Lower leg skin (tissue), 4 donors: Measurements from ENCODE around the gene RIMKLA. TPM values are rescaled to one million over a fixed set of nuclear protein-coding genes. Genes with fewer than 3 reads are reported as not detected.

Experiments used
- DNase-seq, 2 donors: peaks; one replicate each; pipeline ENCODE4 v3.0.0-alpha.2; 2019; ENCODE audit warnings: low spot score in 2 of 2
- H3K4me3 ChIP-seq: fragments of 200-600 bp; sonication (generic); 2 replicates; pipeline ENCODE4 v1.5.1; 2017; ENCODE audit warnings: mild to moderate bottlenecking, low read depth; ENCODE audit not compliant: poor library complexity, severe bottlenecking
- CTCF ChIP-seq, 3 donors: fragments of 450-650 bp; IDR thresholded peaks; one replicate each; pipeline ENCODE4 v1.5.1; 2016; ENCODE audit warnings: antibody characterized with exemption in 3 of 3, mild to moderate bottlenecking in 3 of 3, moderate library complexity in 2 of 3
- POLR2A ChIP-seq, 2 donors: fragments of 450-650 bp; IDR thresholded peaks; one replicate each; pipeline ENCODE4 v1.6.1; 2016 to 2017; ENCODE audit warnings: antibody characterized with exemption in 2 of 2, mild to moderate bottlenecking in 1 of 2, moderate library complexity in 1 of 2
- WGBS, 2 donors: methylation state at CpG; one replicate each; pipeline ENCODE4 v1.1.5; 2018; 5-methylcytosine and 5-hydroxymethylcytosine counted together
- intact Hi-C: fragments of 100-400 bp; cut with DNase I; formaldehyde crosslinking; loops from one replicate; pipeline ENCODE4 v1.15.0; 2023; ENCODE audit warnings: low total_unique reads
- total RNA-seq, 4 donors: library from RNA; depleted of rRNA; stranded (reverse); fragments of >200 nt; gene quantifications; one replicate each; pipeline ENCODE4 v1.1.0, GENCODE V29; 2016

The RIMKLA gene
- total RNA-seq, 4 donors from 2014 or later: 0.04 to 0.34 (median 0.26) TPM; not detected in 1

- WGBS, 2 donors: 1% methylated on average over 59 of the region's 59 CpGs
- DNase-seq: peak; percentile 98
- H3K4me3 ChIP-seq: peak within 1 kb of the TSS; percentile 15
- no peak for TF ChIP-seq POLR2A (IDR thresholded peaks at IDR 0.05)
- intact Hi-C loops: no loop called here
These were observed 82.5 kb downstream of the RIMKLA start, which contains the start of gene CCDC30 for GRCh38 chr1:42462828-42463763. Gene CCDC30, plus strand, starts transcription at chr1:42463286. Its CDS starts 17,266 bp downstream, at chr1:42480552.

GRCh38 chr1:42463921-42464320 lies 83.3 kb downstream of the RIMKLA start:
- intact Hi-C loops: no loop called here
- TF ChIP-seq CTCF (IDR thresholded peaks at IDR 0.05) (no peak), POLR2A (IDR thresholded peaks at IDR 0.05) (no peak)
- WGBS, 2 donors: 77 to 83% methylated on average over 3 of the region's 3 CpGs
- H3K4me3 ChIP-seq: no peak overlapping the region
- no peak for DNase-seq

GRCh38 chr1:42466030-42466429 lies 85.4 kb downstream of the RIMKLA start:
- no peak for DNase-seq
- intact Hi-C loops: no loop called here
- H3K4me3 ChIP-seq: no peak overlapping the region
- no peak for TF ChIP-seq POLR2A (IDR thresholded peaks at IDR 0.05)
- TF ChIP-seq CTCF (IDR thresholded peaks at IDR 0.05): no peak
- WGBS, 2 donors: 84 to 89% methylated on average over 2 of the region's 2 CpGs

GRCh38 chr1:42469727-42470126 lies 89.1 kb downstream of the RIMKLA start:
- intact Hi-C loops: no loop called here
- TF ChIP-seq CTCF (IDR thresholded peaks at IDR 0.05): no peak
- no peak for TF ChIP-seq POLR2A (IDR thresholded peaks at IDR 0.05)
- H3K4me3 ChIP-seq: no peak overlapping the region
- DNase-seq: no peak
- 94 to 98% methylated on average over 2 of the region's 2 CpGs for WGBS, 2 donors

Other genes starting within 250 kb of the RIMKLA start
- gene GUCA2B, start 227.4 kb upstream of the RIMKLA start, total RNA-seq: 1 to 10 TPM in 1 of 4 donors, not detected in 3; 2.8 TPM
- not detected for gene GUCA2A, start 216.0 kb upstream of the RIMKLA start, total RNA-seq
- 10 to 100 TPM; 29.8 to 39.6 (median 35.9) TPM for gene FOXJ3, start 45.6 kb upstream of the RIMKLA start, total RNA-seq
- 1 to 10 TPM in 1 of 4 donors, under 1 TPM in 2, not detected in 1; 0.25 to 8.0 (median 0.42) TPM for gene ZMYND12, start 75.2 kb downstream of the RIMKLA start, total RNA-seq
- 100 to 1,000 TPM in 2 of 4 donors, 10 to 100 TPM in 2; 68.5 to 115 (median 89.7) TPM for gene PPCS, start 75.8 kb downstream of the RIMKLA start, total RNA-seq
- 1 to 10 TPM in 2 of 4 donors, under 1 TPM in 2; 0.38 to 2.2 (median 1.0) TPM for gene CCDC30, start 82.5 kb downstream of the RIMKLA start, total RNA-seq